K562 (cell line): Measurements from ENCODE around the gene ZNF862.

Experiments
- FOXM1 ChIP-seq, 2 experiments: fragments of 450-650 bp in 1 of 2; sonication (generic) in 1 of 2; formaldehyde crosslinking in 1 of 2; IDR thresholded peaks; 2 replicates each; pipeline versions ENCODE4 v1.6.1 to v1.9.0; 2017 to 2022; ENCODE audit warnings: low read depth in 2 of 2, mild to moderate bottlenecking in 2 of 2, missing genetic modification reagents in 1 of 2, moderate library complexity in 1 of 2
- JUND ChIP-seq, 2 experiments: IDR thresholded peaks; 2 replicates in 1 of 2; 3 replicates in 1 of 2; pipeline ENCODE4 v1.6.1; 2011; ENCODE audit warnings: borderline replicate concordance in 2 of 2, low read depth in 2 of 2, low read length in 2 of 2, improper control_type of control experiment in 1 of 2, missing biosample characterization in 1 of 2, missing genetic modification characterization in 1 of 2, missing genetic modification reagents in 1 of 2
- KLF10 ChIP-seq: fragments of 250-450 bp; sonication (Bioruptor Pico); IDR thresholded peaks from 2 replicates; pipeline ENCODE4 v1.6.1; 2021; ENCODE audit warnings: matching md5 sums
- NBN ChIP-seq: fragments of 450-650 bp; IDR thresholded peaks from 2 replicates; pipeline ENCODE4 v1.6.1; 2016; ENCODE audit warnings: low read depth, mild to moderate bottlenecking
- NFIC ChIP-seq: fragments of 450-650 bp; IDR thresholded peaks from 2 replicates; pipeline ENCODE4 v1.6.1; 2017; ENCODE audit warnings: mild to moderate bottlenecking, inconsistent platforms
- RCOR1 ChIP-seq, 2 experiments: IDR thresholded peaks; 2 replicates each; pipeline ENCODE4 v1.6.1; 2012; ENCODE audit warnings: low read depth in 2 of 2, low read length in 2 of 2, borderline replicate concordance in 1 of 2, improper control_type of control experiment in 1 of 2
- SNRNP70 ChIP-seq: fragments of 200-400 bp; formaldehyde crosslinking; optimal IDR thresholded peaks from 2 replicates; pipeline ENCODE3; 2017; ENCODE audit warnings: low read depth, low read length
- ZFP36 ChIP-seq: fragments of 150-350 bp; IDR thresholded peaks from 2 replicates; pipeline ENCODE4 v1.6.1; 2018; ENCODE audit warnings: low read length, low read depth; ENCODE audit not compliant: partially characterized antibody
- ZNF253 ChIP-seq: fragments of 250-450 bp; sonication (Bioruptor Pico); conservative IDR thresholded peaks from 2 replicates; pipeline ENCODE4 v1.6.1; 2021; ENCODE audit warnings: mild to moderate bottlenecking
- ZZZ3 ChIP-seq: fragments of 450-650 bp; IDR thresholded peaks from 2 replicates; pipeline ENCODE4 v1.6.1; 2016; ENCODE audit warnings: antibody characterized with exemption, mild to moderate bottlenecking, moderate library complexity
- TF ChIP-seq, protein P1 (sequence below), 3 experiments: IDR thresholded peaks in 2 of 3; conservative IDR thresholded peaks in 1 of 3; 2 replicates each; pipeline ENCODE4 v1.5.1; 2011 to 2012; ENCODE audit warnings: low read length in 3 of 3, mild to moderate bottlenecking in 3 of 3, control low read depth in 2 of 3, improper control_type of control experiment in 1 of 3, inconsistent platforms in 1 of 3, low read depth in 1 of 3, mixed read lengths in 1 of 3, moderate library complexity in 1 of 3; ENCODE audit not compliant: insufficient read depth in 2 of 3

DNA sequence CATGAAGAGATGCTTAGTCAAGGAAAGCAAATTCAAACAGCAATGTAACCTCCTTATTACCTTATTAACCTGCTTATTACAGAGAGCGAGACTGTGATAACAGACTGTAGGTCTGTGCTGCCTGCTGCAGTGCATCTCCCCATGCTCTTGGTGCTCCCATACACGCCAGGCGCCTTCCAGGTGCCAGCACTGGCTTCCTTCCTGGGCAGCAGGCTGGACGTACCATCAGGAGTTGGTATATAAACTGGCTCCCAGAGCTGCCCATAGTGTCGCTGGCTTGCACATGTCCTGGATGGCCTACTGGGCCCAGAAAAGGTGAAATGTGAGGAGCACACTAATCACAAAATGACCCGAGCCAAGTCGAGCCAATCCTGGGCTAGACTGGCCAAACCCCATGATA is 49.1 kb downstream of the ZNF862 start:
- TF ChIP-seq SNRNP70 (no peak), ZNF253 (CRISPR knock-in tag) (no peak), ZZZ3 (no peak), JUND (IDR thresholded peaks at IDR 0.05; ENCODE audit: borderline replicate concordance, low read depth, low read length) (no peak), JUND (tag; IDR thresholded peaks at IDR 0.05; ENCODE audit: borderline replicate concordance, low read depth, low read length) (no peak), KLF10 (no peak), RCOR1 (IDR thresholded peaks at IDR 0.05; ENCODE audit: borderline replicate concordance in 1 of 2, low read depth in 2 of 2, low read length in 2 of 2) (no peak), FOXM1 (IDR thresholded peaks at IDR 0.05; ENCODE audit: low read depth) (no peak), FOXM1 (CRISPR knock-in tag; IDR thresholded peaks at IDR 0.05; ENCODE audit: low read depth) (no peak), NBN (no peak), NFIC (no peak), ZFP36 (no peak)
- TF ChIP-seq, protein P1, sequence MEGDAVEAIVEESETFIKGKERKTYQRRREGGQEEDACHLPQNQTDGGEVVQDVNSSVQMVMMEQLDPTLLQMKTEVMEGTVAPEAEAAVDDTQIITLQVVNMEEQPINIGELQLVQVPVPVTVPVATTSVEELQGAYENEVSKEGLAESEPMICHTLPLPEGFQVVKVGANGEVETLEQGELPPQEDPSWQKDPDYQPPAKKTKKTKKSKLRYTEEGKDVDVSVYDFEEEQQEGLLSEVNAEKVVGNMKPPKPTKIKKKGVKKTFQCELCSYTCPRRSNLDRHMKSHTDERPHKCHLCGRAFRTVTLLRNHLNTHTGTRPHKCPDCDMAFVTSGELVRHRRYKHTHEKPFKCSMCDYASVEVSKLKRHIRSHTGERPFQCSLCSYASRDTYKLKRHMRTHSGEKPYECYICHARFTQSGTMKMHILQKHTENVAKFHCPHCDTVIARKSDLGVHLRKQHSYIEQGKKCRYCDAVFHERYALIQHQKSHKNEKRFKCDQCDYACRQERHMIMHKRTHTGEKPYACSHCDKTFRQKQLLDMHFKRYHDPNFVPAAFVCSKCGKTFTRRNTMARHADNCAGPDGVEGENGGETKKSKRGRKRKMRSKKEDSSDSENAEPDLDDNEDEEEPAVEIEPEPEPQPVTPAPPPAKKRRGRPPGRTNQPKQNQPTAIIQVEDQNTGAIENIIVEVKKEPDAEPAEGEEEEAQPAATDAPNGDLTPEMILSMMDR (IDR thresholded peaks at IDR 0.05 in 2 of 3, conservative IDR thresholded peaks at IDR 0.05 in 1 of 3; ENCODE audit: insufficient read depth in 2 of 3, low read depth in 1 of 3, low read length in 3 of 3) = no peak
